Esophagus muscularis mucosa (tissue), 4 donors: ENCODE results near the gene CAST.

Experiments
- CTCF ChIP-seq, 3 experiments: fragments of 200-600 bp in 2 of 3; fragments of 450-650 bp in 1 of 3; sonication (generic) in 2 of 3; IDR thresholded peaks; one replicate each; pipeline ENCODE4 v1.5.1; 2017 to 2019; ENCODE audit warnings: antibody characterized with exemption in 3 of 3, mild to moderate bottlenecking in 2 of 3, moderate library complexity in 1 of 3
- EP300 ChIP-seq: sonication (generic); formaldehyde crosslinking; IDR thresholded peaks from one replicate; pipeline ENCODE4 v1.6.1; 2017; ENCODE audit warnings: antibody characterized with exemption
- POLR2A ChIP-seq: fragments of 450-650 bp; IDR thresholded peaks from one replicate; pipeline ENCODE4 v1.6.1; 2017; ENCODE audit warnings: antibody characterized with exemption, moderate library complexity, mild to moderate bottlenecking, low read depth

- TF ChIP-seq EP300: no peak
- TF ChIP-seq POLR2A: no peak
- no peak for TF ChIP-seq CTCF (IDR thresholded peaks at IDR 0.05)
Observed at GRCh38 chr5:96816411-96816939, 154.3 kb downstream of the CAST start.
